Astrocyte (in vitro differentiated cells and primary cell): Measurements from ENCODE around the gene SERPINB6. TPM values are rescaled to one million over a fixed set of nuclear protein-coding genes. Genes with fewer than 3 reads are reported as not detected.

Source experiments
- DNase-seq: peaks from one replicate; pipeline ENCODE4 v3.0.0-alpha.2; 2010; ENCODE audit warnings: low read depth
- FAIRE-seq: peaks from 2 replicates; lab custom pipeline; 2011; peaks lifted over from hg19 to GRCh38; lab: Jason Lieb, UNC
- H2AFZ ChIP-seq: 2 replicates; pipeline ENCODE4 v1.6.0; 2012; ENCODE audit warnings: low read depth, low read length, inconsistent platforms
- H3K27ac ChIP-seq: 2 replicates; pipeline ENCODE4 v1.5.1; 2011; ENCODE audit warnings: low read depth, low read length, inconsistent platforms
- H3K27me3 ChIP-seq: 2 replicates; pipeline ENCODE4 v1.6.0; 2011; ENCODE audit warnings: low read length, inconsistent platforms; ENCODE audit not compliant: insufficient read depth
- H3K36me3 ChIP-seq: 2 replicates; pipeline ENCODE4 v1.5.1; 2011; ENCODE audit warnings: low read length, inconsistent platforms; ENCODE audit not compliant: insufficient read depth
- H3K4me1 ChIP-seq: 2 replicates; pipeline ENCODE4 v1.5.1; 2011; ENCODE audit warnings: low read length, inconsistent platforms; ENCODE audit not compliant: insufficient read depth
- H3K4me2 ChIP-seq: 2 replicates; pipeline ENCODE4 v1.6.0; 2012; ENCODE audit warnings: low read length, inconsistent platforms
- H3K4me3 ChIP-seq: 2 replicates; pipeline ENCODE4 v1.5.1; 2011; ENCODE audit warnings: low read depth, mild to moderate bottlenecking, low read length, inconsistent platforms; ENCODE audit not compliant: insufficient read depth
- H3K79me2 ChIP-seq: 2 replicates; pipeline ENCODE4 v1.6.0; 2012; ENCODE audit warnings: mild to moderate bottlenecking, low read length, inconsistent platforms; ENCODE audit not compliant: insufficient read depth
- H3K9ac ChIP-seq: 2 replicates; pipeline ENCODE4 v1.6.0; 2012; ENCODE audit warnings: mild to moderate bottlenecking, low read length, inconsistent platforms
- H3K9me3 ChIP-seq: 2 replicates; pipeline ENCODE4 v1.5.1; 2012; ENCODE audit warnings: low read depth, mild to moderate bottlenecking, low read length, inconsistent platforms; ENCODE audit not compliant: insufficient read depth
- H4K20me1 ChIP-seq: 2 replicates; pipeline ENCODE4 v1.6.0; 2012; ENCODE audit warnings: low read length, inconsistent platforms; ENCODE audit not compliant: insufficient read depth
- H3K27ac Mint-ChIP-seq: one replicate; pipeline ENCODE4 v1.8.0; 2021; ENCODE audit warnings: mild to moderate bottlenecking, mixed read lengths; ENCODE audit not compliant: unreplicated experiment
- H3K27me3 Mint-ChIP-seq: one replicate; pipeline ENCODE4 v1.8.0; 2021; ENCODE audit warnings: low read depth, mixed read lengths; ENCODE audit not compliant: unreplicated experiment
- H3K36me3 Mint-ChIP-seq: one replicate; pipeline ENCODE4 v1.8.0; 2021; ENCODE audit warnings: low read depth, mixed read lengths; ENCODE audit not compliant: unreplicated experiment
- H3K4me1 Mint-ChIP-seq: one replicate; pipeline ENCODE4 v1.8.0; 2021; ENCODE audit warnings: low read depth, mixed read lengths; ENCODE audit not compliant: unreplicated experiment
- H3K4me3 Mint-ChIP-seq: one replicate; pipeline ENCODE4 v1.8.0; 2021; ENCODE audit warnings: mild to moderate bottlenecking, moderate library complexity, mixed read lengths; ENCODE audit not compliant: unreplicated experiment
- H3K9me3 Mint-ChIP-seq: one replicate; pipeline ENCODE4 v1.8.0; 2021; ENCODE audit warnings: mild to moderate bottlenecking, mixed read lengths; ENCODE audit not compliant: unreplicated experiment
- CTCF ChIP-seq: IDR thresholded peaks from 2 replicates; pipeline ENCODE4 v1.5.1; 2011; ENCODE audit warnings: low read depth, mild to moderate bottlenecking, inconsistent platforms, low read length, moderate library complexity; ENCODE audit not compliant: insufficient read depth
- EZH2 ChIP-seq: IDR thresholded peaks from 2 replicates; pipeline ENCODE4 v1.6.1; 2012; ENCODE audit warnings: mild to moderate bottlenecking, low read length, inconsistent platforms; ENCODE audit not compliant: insufficient read depth
- total RNA-seq: library from RNA; stranded (reverse); gene quantifications from 2 replicates; pipeline ENCODE4 v1.2.1, GENCODE V29; 2021

The SERPINB6 gene
- total RNA-seq, 1 donor from 2014 or later, result 68.4 TPM

GRCh38 chr6:2990248-2990931 lies 19.0 kb upstream of the SERPINB6 start:
- H3K4me3 Mint-ChIP-seq, result peak overlapping the region; percentile 94
- H3K27ac Mint-ChIP-seq, result peak overlapping the region; percentile 100
- FAIRE-seq (no peak), DNase-seq (peak; percentile 62)
- no peaks in the 10 kb centered on the region for H3K27me3 Mint-ChIP-seq
- TF ChIP-seq EZH2, result no peak
- TF ChIP-seq CTCF, result no peak
- Histone ChIP-seq H3K4me1 (peaks cover 33% of the 10 kb centered on the region), H3K4me2 (peak overlapping the region; percentile 87), H3K27ac (peak overlapping the region; percentile 96), H3K79me2 (no peaks in the 10 kb centered on the region), H2AFZ (peak overlapping the region; percentile 61), H3K4me3 (peak overlapping the region; percentile 74), H3K9ac (peak overlapping the region; percentile 91), H3K36me3 (no peaks in the 10 kb centered on the region), H3K9me3 (no peaks in the 10 kb centered on the region), H3K27me3 (no peaks in the 10 kb centered on the region), H4K20me1 (no peaks in the 10 kb centered on the region)
- no peaks in the 10 kb centered on the region for H3K9me3 Mint-ChIP-seq
- no peaks in the 10 kb centered on the region for H3K36me3 Mint-ChIP-seq
- peaks cover 23% of the 10 kb centered on the region for H3K4me1 Mint-ChIP-seq

GRCh38 chr6:2989332-2990247 lies 18.2 kb upstream of the SERPINB6 start:
- Histone ChIP-seq H4K20me1 (no peaks in the 10 kb centered on the region), H3K9me3 (no peaks in the 10 kb centered on the region), H3K36me3 (no peaks in the 10 kb centered on the region), H3K27me3 (no peaks in the 10 kb centered on the region), H3K9ac (peak overlapping the region; percentile 91), H3K4me1 (peaks cover 33% of the 10 kb centered on the region), H3K27ac (peak overlapping the region; percentile 96), H2AFZ (peak overlapping the region; percentile 61), H3K4me2 (peak overlapping the region; percentile 87), H3K79me2 (no peaks in the 10 kb centered on the region), H3K4me3 (peak overlapping the region; percentile 74)
- H3K4me3 Mint-ChIP-seq, result peak overlapping the region; percentile 94
- H3K9me3 Mint-ChIP-seq, result no peaks in the 10 kb centered on the region
- DNase-seq, result peak; percentile 96
- peak overlapping the region; percentile 100 for H3K27ac Mint-ChIP-seq
- FAIRE-seq, result peak; percentile 50
- H3K27me3 Mint-ChIP-seq, result no peaks in the 10 kb centered on the region
- TF ChIP-seq EZH2 (no peak), CTCF (no peak)
- H3K36me3 Mint-ChIP-seq, result no peaks in the 10 kb centered on the region
- peaks cover 23% of the 10 kb centered on the region for H3K4me1 Mint-ChIP-seq
